GM10266 (cell line): ENCODE results near the gene ATE1.

Experiments used
- DNase-seq: peaks from one replicate; pipeline ENCODE4 v3.0.0; 2012; ENCODE audit errors: extremely low spot score
- CTCF ChIP-seq: IDR thresholded peaks from 2 replicates; pipeline ENCODE4 v1.5.1; 2012; ENCODE audit warnings: mild to moderate bottlenecking, low read depth; ENCODE audit not compliant: control insufficient read depth, insufficient read depth; ENCODE audit errors: missing control alignments

The ATE1 gene

GRCh38 chr10:121853950-121854349 lies 73.9 kb downstream of the ATE1 start:
- no peak for TF ChIP-seq CTCF
- no peak for DNase-seq

- no peak for TF ChIP-seq CTCF
- no peak for DNase-seq
These were observed 76.0 kb downstream of the ATE1 start for GRCh38 chr10:121851786-121852185.

- TF ChIP-seq CTCF = no peak
- no peak for DNase-seq
These were observed 79.7 kb downstream of the ATE1 start for GRCh38 chr10:121848082-121848481.

GRCh38 chr10:121846555-121846954 lies 81.3 kb downstream of the ATE1 start:
- DNase-seq = no peak
- TF ChIP-seq CTCF = no peak

- TF ChIP-seq CTCF = no peak
These were observed 82.6 kb downstream of the ATE1 start for GRCh38 chr10:121845044-121845784.

GRCh38 chr10:121844537-121844936 lies 83.3 kb downstream of the ATE1 start:
- DNase-seq = no peak
- no peak for TF ChIP-seq CTCF

More at GRCh38 chr10:121845044-121845784, 82.6 kb downstream of the ATE1 start:
- no peak for DNase-seq

GRCh38 chr10:121843379-121843778 lies 84.5 kb downstream of the ATE1 start:
- no peak for TF ChIP-seq CTCF
- DNase-seq = no peak
